LNCAP (cell line): ENCODE measurements around the gene CYB5R3.

Source experiments
- TF ChIP-seq, protein P1 (sequence below): fragments of 450-650 bp; IDR thresholded peaks from 2 replicates; pipeline ENCODE4 v1.5.1; 2017; ENCODE audit warnings: mild to moderate bottlenecking

The CYB5R3 gene

DNA sequence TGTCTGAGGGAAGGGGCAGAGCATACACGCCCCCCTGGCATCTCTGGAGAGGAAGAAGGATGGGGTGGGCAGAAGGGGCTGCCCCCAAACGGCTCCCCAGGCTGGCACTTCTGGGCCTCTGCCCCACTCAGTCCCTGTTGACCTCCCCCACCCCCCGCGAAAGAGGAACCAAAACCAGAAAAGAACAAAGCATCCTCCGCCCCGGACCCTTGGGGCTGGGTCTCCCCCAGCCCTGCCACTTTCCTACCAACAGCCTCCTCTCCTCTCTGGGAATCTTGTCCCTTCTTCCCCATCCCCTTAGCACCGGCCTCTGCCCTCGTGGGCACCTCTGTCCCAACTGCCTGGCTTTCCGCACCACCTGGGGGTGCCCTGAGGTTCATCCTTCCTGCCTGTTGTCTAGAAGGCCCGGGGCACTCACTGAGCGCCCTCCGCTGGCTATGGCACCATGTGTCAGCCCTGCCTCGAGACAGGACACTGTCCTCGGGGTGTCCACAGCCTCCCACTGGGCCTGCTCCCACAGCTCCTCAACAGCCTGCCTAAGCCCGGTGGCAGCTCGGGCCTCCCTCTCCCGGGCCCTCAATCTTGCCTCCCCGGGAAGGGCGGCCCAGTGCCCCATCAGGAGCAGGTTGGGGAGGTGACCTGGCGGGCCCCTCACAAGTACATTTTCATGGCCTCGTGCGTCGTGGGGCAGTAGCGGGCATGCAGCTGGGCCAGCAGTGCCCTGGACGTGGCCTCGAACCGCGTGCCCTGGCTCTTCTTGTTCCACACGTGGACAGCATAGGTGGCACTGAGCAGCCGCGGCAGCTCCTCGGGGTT, 43.3 kb upstream of the CYB5R3 start:
- TF ChIP-seq, protein P1, sequence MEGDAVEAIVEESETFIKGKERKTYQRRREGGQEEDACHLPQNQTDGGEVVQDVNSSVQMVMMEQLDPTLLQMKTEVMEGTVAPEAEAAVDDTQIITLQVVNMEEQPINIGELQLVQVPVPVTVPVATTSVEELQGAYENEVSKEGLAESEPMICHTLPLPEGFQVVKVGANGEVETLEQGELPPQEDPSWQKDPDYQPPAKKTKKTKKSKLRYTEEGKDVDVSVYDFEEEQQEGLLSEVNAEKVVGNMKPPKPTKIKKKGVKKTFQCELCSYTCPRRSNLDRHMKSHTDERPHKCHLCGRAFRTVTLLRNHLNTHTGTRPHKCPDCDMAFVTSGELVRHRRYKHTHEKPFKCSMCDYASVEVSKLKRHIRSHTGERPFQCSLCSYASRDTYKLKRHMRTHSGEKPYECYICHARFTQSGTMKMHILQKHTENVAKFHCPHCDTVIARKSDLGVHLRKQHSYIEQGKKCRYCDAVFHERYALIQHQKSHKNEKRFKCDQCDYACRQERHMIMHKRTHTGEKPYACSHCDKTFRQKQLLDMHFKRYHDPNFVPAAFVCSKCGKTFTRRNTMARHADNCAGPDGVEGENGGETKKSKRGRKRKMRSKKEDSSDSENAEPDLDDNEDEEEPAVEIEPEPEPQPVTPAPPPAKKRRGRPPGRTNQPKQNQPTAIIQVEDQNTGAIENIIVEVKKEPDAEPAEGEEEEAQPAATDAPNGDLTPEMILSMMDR, result no peak

GRCh38 chr22:42691440-42691839, 42.2 kb upstream of the CYB5R3 start:
- TF ChIP-seq, protein P1, result no peak

- TF ChIP-seq, protein P1, result no peak
Observed at GRCh38 chr22:42688241-42689211, 39.3 kb upstream of the CYB5R3 start.

- TF ChIP-seq, protein P1, result no peak
Observed at GRCh38 chr22:42686756-42687491, 37.7 kb upstream of the CYB5R3 start.

DNA sequence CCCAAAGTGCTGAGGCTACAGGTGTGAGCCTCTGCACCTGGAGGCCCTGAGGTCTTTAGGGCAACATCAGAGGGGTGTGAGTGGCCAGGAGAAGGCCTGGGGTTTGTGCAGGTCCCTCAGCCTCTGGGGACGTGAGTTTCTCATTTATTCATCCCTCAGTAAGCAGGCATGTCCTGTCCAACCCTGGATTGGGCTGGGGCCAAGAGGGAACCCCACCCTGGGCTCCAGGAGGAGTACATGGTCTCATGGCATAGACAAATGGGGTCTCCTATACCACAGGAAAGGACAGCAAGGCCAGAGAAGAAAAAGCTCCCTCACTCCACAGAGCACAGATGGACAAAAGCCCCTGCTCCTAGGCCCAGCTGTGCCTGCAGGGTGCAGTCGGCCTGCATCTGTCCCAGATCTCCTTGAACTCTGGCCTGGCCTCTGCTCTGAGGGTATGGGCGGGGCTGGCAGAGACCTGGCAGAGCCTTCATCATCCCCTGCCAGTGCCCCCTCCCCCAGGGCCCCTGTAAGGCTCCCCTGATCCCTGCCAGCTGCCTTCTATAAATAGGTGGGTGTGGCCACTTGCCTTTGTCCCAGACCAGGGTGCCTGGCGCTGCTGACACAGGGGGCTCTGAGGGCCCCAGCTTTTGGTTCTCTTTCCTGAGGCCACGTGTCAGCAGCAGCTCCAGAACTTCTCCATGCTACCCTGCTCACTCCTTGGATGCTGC, 36.9 kb upstream of the CYB5R3 start:
- TF ChIP-seq, protein P1, result no peak

GRCh38 chr22:42684462-42685195, 35.4 kb upstream of the CYB5R3 start:
- TF ChIP-seq, protein P1, result no peak
